BLaER1 treated with 17β-estradiol and CSF1 and Interleukin-3, amounts not matched to agents 10 nM and 100 nM (cell line): Measurements from ENCODE around the gene CLSTN3.
A peak's percentile ranks its signal among the peaks of the same experiment; 100 is the strongest.

Source experiments
- H3K27ac ChIP-seq, 11 experiments: shearing (Covaris generic); formaldehyde crosslinking; 2 replicates each; pipeline ENCODE4 v1.8.1; 2022
- H3K27me3 ChIP-seq, 11 experiments: shearing (Covaris generic); formaldehyde crosslinking; 2 replicates each; pipeline ENCODE4 v1.8.1; 2022
- H3K36me3 ChIP-seq, 11 experiments: shearing (Covaris generic); formaldehyde crosslinking; 2 replicates each; pipeline ENCODE4 v1.8.1; 2022
- H3K4me1 ChIP-seq, 10 experiments: shearing (Covaris generic); formaldehyde crosslinking; 2 replicates each; pipeline ENCODE4 v1.8.1; 2022
- H3K4me2 ChIP-seq, 11 experiments: shearing (Covaris generic); formaldehyde crosslinking; 2 replicates each; pipeline ENCODE4 v1.8.1; 2022
- H3K4me3 ChIP-seq, 10 experiments: shearing (Covaris generic); formaldehyde crosslinking; 2 replicates each; pipeline ENCODE4 v1.8.1; 2022
- H3K9ac ChIP-seq, 11 experiments: shearing (Covaris generic); formaldehyde crosslinking; 2 replicates each; pipeline ENCODE4 v1.8.1; 2022
- H3K9me3 ChIP-seq, 11 experiments: shearing (Covaris generic); formaldehyde crosslinking; replicated peaks in 1 of 11; 2 replicates each; pipeline ENCODE4 v1.8.1; 2022
- H4K20me1 ChIP-seq, 11 experiments: shearing (Covaris generic); formaldehyde crosslinking; 2 replicates each; pipeline ENCODE4 v1.8.1; 2022
- Cebpa-rat ChIP-seq, 11 experiments: shearing (Covaris generic); IDR thresholded peaks; 2 replicates each; pipeline ENCODE4 v1.8.1; 2022

Gene CLSTN3

GRCh38 chr12:7136071-7136470, 5.9 kb downstream of the CLSTN3 start:
- Histone ChIP-seq H4K20me1 (no peaks in the 10 kb centered on the region), H3K4me3 (no peak overlapping the region), H3K27ac (no peak overlapping the region), H3K9me3 (no peaks in the 10 kb centered on the region), H3K4me1 (peaks cover 20 to 32% (median 24%) of the 10 kb centered on the region in 10 experiments), H3K27me3 (no peaks in the 10 kb centered on the region), H3K36me3 (peaks cover 21 to 76% (median 53%) of the 10 kb centered on the region in 11 experiments), H3K4me2 (no peak overlapping the region), H3K9ac (no peak overlapping the region)
- TF ChIP-seq Cebpa-rat (IDR thresholded peaks at IDR 0.05), result no peak

DNA sequence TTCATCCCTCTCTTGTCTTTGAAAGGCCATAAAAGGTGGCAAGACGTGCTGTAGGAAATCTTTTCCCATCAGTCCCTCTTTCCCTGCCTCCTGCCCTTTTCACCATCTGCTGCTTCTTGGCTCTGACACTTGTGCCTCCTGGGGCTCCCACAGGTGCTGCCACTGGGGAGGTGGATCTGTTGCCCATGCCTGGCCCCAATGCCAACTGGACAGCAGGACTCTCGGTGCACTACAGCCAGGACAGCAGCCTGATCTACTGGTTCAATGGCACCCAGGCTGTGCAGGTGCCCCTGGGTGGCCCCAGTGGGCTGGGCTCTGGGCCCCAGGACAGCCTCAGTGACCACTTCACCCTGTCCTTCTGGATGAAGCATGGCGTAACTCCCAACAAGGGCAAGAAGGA, 6.5 kb downstream of the CLSTN3 start:
- no peak overlapping the region for H3K9ac ChIP-seq
- peak overlapping the region in 1 of 11 experiments; percentile 32; a peak in 1 of 22 replicates for H3K4me2 ChIP-seq
- H3K4me3 ChIP-seq, result no peak overlapping the region
- no peaks in the 10 kb centered on the region for H3K27me3 ChIP-seq
- H3K27ac ChIP-seq, result no peak overlapping the region
- no peak for TF ChIP-seq Cebpa-rat (IDR thresholded peaks at IDR 0.05)
- peaks cover 14 to 26% (median 18%) of the 10 kb centered on the region in 10 experiments for H3K4me1 ChIP-seq
- H3K9me3 ChIP-seq, result no peaks in the 10 kb centered on the region
- H3K36me3 ChIP-seq, result peaks cover 21 to 82% (median 57%) of the 10 kb centered on the region in 11 experiments
- H4K20me1 ChIP-seq, result no peaks in the 10 kb centered on the region

DNA sequence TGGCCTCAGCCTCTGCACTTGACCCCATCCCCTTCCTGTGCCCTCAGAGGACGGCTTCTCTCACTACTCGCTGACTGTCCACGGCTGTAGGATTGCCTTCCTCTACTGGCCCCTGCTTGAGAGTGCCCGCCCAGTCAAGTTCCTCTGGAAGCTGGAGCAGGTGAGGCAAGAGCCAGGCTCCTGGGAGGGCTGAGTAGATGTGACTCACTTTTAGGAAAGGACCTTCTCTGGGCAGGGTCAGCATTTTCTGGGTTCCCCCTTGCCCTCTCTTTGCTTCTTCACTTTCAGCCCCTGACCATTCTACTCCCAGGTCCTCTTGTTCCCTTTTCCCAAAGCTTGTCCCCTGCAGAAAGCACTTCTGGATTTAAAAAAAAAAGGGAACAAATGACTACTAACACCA, 7.7 kb downstream of the CLSTN3 start:
- Histone ChIP-seq H3K9ac (no peak overlapping the region), H4K20me1 (no peaks in the 10 kb centered on the region), H3K27ac (no peak overlapping the region), H3K27me3 (no peaks in the 10 kb centered on the region), H3K4me3 (no peak overlapping the region), H3K4me2 (peak overlapping the region in 3 of 11 experiments; percentile 32 to 54 (median 33); a peak in 5 of 22 replicates), H3K36me3 (peaks cover 21 to 86% (median 59%) of the 10 kb centered on the region in 11 experiments), H3K4me1 (peaks cover 1 to 19% (median 6%) of the 10 kb centered on the region in 10 experiments; a peak in 19 of 20 replicates), H3K9me3 (no peaks in the 10 kb centered on the region)
- no peak for TF ChIP-seq Cebpa-rat (IDR thresholded peaks at IDR 0.05)

- Histone ChIP-seq H3K9me3 (no peaks in the 10 kb centered on the region), H3K4me1 (peaks cover 0 to 19% (median 0%) of the 10 kb centered on the region in 10 experiments; a peak in 7 of 20 replicates), H3K36me3 (peaks cover 25 to 85% (median 62%) of the 10 kb centered on the region in 11 experiments), H4K20me1 (no peaks in the 10 kb centered on the region), H3K4me2 (no peak overlapping the region), H3K27ac (no peak overlapping the region), H3K4me3 (no peak overlapping the region), H3K9ac (no peak overlapping the region), H3K27me3 (no peaks in the 10 kb centered on the region)
- TF ChIP-seq Cebpa-rat (IDR thresholded peaks at IDR 0.05), result no peak
Measured at GRCh38 chr12:7139200-7139599, 9.0 kb downstream of the CLSTN3 start.

- no peak overlapping the region for H3K4me2 ChIP-seq
- H3K27me3 ChIP-seq, result no peaks in the 10 kb centered on the region
- no peak overlapping the region for H3K4me3 ChIP-seq
- no peaks in the 10 kb centered on the region for H4K20me1 ChIP-seq
- peaks cover 0 to 19% (median 0%) of the 10 kb centered on the region in 10 experiments; a peak in 7 of 20 replicates for H3K4me1 ChIP-seq
- no peak overlapping the region for H3K9ac ChIP-seq
- no peak overlapping the region for H3K27ac ChIP-seq
- peaks cover 21 to 81% (median 51%) of the 10 kb centered on the region in 11 experiments for H3K36me3 ChIP-seq
- H3K9me3 ChIP-seq, result no peaks in the 10 kb centered on the region
- TF ChIP-seq Cebpa-rat (IDR thresholded peaks at IDR 0.05), result no peak
Measured at GRCh38 chr12:7141351-7142005, 11.3 kb downstream of the CLSTN3 start.

DNA sequence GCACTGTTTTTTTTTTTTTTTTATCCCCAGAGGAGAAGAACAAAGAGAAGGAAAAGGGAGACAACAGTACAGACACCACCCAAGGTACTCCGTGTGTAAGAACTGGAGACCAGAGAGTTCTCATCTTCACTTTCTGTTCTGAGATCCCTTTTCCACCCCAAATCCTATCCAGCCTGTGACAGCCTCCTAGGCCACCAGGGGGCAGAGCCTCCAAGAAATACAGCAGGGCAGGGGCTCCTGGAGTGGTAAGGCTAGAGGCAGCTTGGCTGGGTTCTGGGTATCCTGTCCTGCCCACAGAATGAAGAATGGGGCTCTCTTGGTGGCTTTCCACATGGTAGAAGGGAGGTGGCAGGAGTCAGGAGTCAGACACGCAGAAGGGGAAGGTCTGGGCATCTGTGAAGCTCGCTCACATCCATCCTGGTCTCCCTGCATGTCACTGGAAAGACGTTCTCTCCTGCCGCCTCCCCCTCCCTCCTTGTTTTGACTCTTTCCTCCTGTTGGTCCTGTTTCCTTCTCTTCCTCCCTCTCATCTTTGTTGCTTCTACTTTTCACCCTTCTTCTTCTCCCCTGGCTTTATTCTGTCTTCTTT, 12.0 kb downstream of the CLSTN3 start:
- no peak for TF ChIP-seq Cebpa-rat (IDR thresholded peaks at IDR 0.05)
- H3K4me3 ChIP-seq, result no peak overlapping the region
- H3K36me3 ChIP-seq, result peaks cover 19 to 81% (median 51%) of the 10 kb centered on the region in 11 experiments; a peak in 21 of 22 replicates
- H3K4me1 ChIP-seq, result peaks cover 0 to 18% (median 0%) of the 10 kb centered on the region in 10 experiments; a peak in 7 of 20 replicates
- no peaks in the 10 kb centered on the region for H4K20me1 ChIP-seq
- H3K4me2 ChIP-seq, result no peak overlapping the region
- no peaks in the 10 kb centered on the region for H3K9me3 ChIP-seq
- no peak overlapping the region for H3K27ac ChIP-seq
- H3K27me3 ChIP-seq, result no peaks in the 10 kb centered on the region
- no peak overlapping the region for H3K9ac ChIP-seq

DNA sequence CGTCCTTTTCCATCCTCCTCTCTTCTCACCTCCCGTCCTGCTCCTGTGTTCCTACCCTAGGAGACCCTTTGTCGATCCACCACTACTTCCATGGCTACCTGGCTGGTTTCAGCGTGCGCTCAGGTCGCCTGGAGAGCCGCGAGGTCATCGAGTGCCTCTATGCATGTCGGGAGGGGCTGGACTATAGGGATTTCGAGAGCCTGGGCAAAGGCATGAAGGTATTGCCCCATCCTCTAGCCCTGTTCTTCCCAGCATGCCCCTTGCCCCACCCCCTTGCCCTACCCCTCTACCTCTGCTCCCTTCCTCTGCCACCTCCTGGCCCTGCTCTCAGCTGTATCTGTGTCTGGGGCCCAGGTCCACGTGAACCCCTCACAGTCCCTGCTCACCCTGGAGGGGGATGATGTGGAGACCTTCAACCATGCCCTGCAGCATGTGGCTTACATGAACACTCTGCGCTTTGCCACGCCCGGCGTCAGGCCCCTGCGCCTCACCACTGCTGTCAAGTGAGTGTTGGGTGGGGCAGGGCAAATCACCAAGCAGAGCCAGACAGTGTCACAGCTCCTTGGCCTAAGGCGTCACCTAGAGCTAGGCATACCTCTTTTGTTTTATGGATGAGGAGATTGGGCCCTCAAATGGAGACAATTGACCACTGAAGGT, 12.8 kb downstream of the CLSTN3 start:
- Histone ChIP-seq H3K4me2 (no peak overlapping the region), H3K9me3 (no peaks in the 10 kb centered on the region), H4K20me1 (no peaks in the 10 kb centered on the region), H3K4me1 (peaks cover 0 to 10% (median 0%) of the 10 kb centered on the region in 10 experiments; a peak in 7 of 20 replicates), H3K27me3 (no peaks in the 10 kb centered on the region), H3K27ac (no peak overlapping the region), H3K36me3 (peaks cover 13 to 74% (median 48%) of the 10 kb centered on the region in 11 experiments; a peak in 21 of 22 replicates), H3K9ac (no peak overlapping the region), H3K4me3 (no peak overlapping the region)
- no peak for TF ChIP-seq Cebpa-rat (IDR thresholded peaks at IDR 0.05)

GRCh38 chr12:7143564-7143963, 13.4 kb downstream of the CLSTN3 start:
- H4K20me1 ChIP-seq, result no peaks in the 10 kb centered on the region
- peaks cover 7 to 75% (median 50%) of the 10 kb centered on the region in 11 experiments; a peak in 21 of 22 replicates for H3K36me3 ChIP-seq
- H3K9ac ChIP-seq, result no peak overlapping the region
- no peaks in the 10 kb centered on the region for H3K27me3 ChIP-seq
- H3K9me3 ChIP-seq, result no peaks in the 10 kb centered on the region
- peaks cover 0 to 4% (median 0%) of the 10 kb centered on the region in 10 experiments; a peak in 4 of 20 replicates for H3K4me1 ChIP-seq
- no peak overlapping the region for H3K27ac ChIP-seq
- H3K4me3 ChIP-seq, result no peak overlapping the region
- TF ChIP-seq Cebpa-rat (IDR thresholded peaks at IDR 0.05), result no peak
- H3K4me2 ChIP-seq, result no peak overlapping the region
